MCF 10A (cell line): ENCODE data around the gene TRIM9. TPM values are rescaled to one million over a fixed set of nuclear protein-coding genes. Genes with fewer than 3 reads are reported as not detected.

Experiments
- BruUV-seq: library from RNA; stranded (reverse); fragments of 400-500 nt; replicated peaks from 2 replicates; lab custom pipeline; 2021; lab: Mats Ljungman, UMichigan
- CTCF ChIA-PET: fragments of 300-600 bp; sonication (Branson Sonifier 250); formaldehyde crosslinking; extraction: SDS; loops from one replicate; lab custom pipeline; 2021; ENCODE audit warnings: antibody characterized with exemption, inconsistent platforms; lab: Yijun Ruan, JAX
- POLR2A ChIA-PET: fragments of 300-600, 350-650 bp; sonication (Branson Sonifier 250); formaldehyde crosslinking; extraction: SDS; loops from one replicate; lab custom pipeline; 2020; ENCODE audit warnings: antibody characterized with exemption, inconsistent platforms; lab: Yijun Ruan, JAX
- DNase-seq: peaks from one replicate; pipeline ENCODE4 v3.0.0-alpha.2; 2018; ENCODE audit not compliant: unreplicated experiment
- H3K27ac Mint-ChIP-seq: one replicate; pipeline ENCODE4 v1.8.0; 2022; ENCODE audit warnings: mild to moderate bottlenecking, low read depth, mixed read lengths; ENCODE audit not compliant: unreplicated experiment
- H3K27me3 Mint-ChIP-seq: one replicate; pipeline ENCODE4 v1.8.0; 2022; ENCODE audit warnings: mixed read lengths; ENCODE audit not compliant: insufficient read depth, unreplicated experiment
- H3K36me3 Mint-ChIP-seq: one replicate; pipeline ENCODE4 v1.8.0; 2022; ENCODE audit warnings: mild to moderate bottlenecking, moderate library complexity, mixed read lengths; ENCODE audit not compliant: insufficient read depth, unreplicated experiment
- H3K4me1 Mint-ChIP-seq: one replicate; pipeline ENCODE4 v1.8.0; 2022; ENCODE audit warnings: mixed read lengths; ENCODE audit not compliant: insufficient read depth, unreplicated experiment
- H3K4me3 Mint-ChIP-seq: one replicate; pipeline ENCODE4 v1.8.0; 2022; ENCODE audit warnings: mild to moderate bottlenecking, moderate library complexity, mixed read lengths; ENCODE audit not compliant: unreplicated experiment
- H3K9me3 Mint-ChIP-seq: one replicate; pipeline ENCODE4 v1.8.0; 2022; ENCODE audit warnings: mixed read lengths; ENCODE audit not compliant: unreplicated experiment
- intact Hi-C: fragments of 100-400 bp; cut with micrococcal nuclease; formaldehyde crosslinking; loops from 2 replicates; pipeline ENCODE4 v1.14.1; 2022
- total RNA-seq: library from RNA; stranded (reverse); gene quantifications from 2 replicates; pipeline ENCODE4 v1.2.3, GENCODE V29; 2022
- TF ChIP-seq, protein P1 (sequence below): fragments of 200-600 bp; IDR thresholded peaks from one replicate; pipeline ENCODE4 v1.8.0; 2022; ENCODE audit warnings: antibody characterized with exemption, mild to moderate bottlenecking; ENCODE audit not compliant: unreplicated experiment

TRIM9 gene
- total RNA-seq, 1 experiment from 2014 or later = 0.19 TPM

DNA sequence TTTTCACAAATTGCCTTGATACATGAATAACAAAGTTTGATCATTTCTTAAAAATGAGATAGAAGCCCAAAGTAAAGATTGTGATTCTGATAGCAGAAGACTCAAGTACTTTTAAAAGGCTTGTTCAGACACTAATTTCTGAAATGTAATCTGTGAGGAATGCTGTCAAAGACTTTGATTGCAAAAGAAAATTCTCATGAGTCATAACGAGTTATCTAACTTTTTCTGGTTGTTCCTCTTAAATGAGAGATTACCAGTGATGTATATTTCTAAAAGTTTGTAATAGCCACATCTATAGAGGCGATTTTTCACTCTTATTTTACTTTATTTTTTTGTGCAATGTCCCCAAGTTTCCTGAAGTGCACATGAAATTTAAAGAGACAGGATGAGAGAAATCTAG is 157.6 kb downstream of the TRIM9 start:
- TF ChIP-seq, protein P1, sequence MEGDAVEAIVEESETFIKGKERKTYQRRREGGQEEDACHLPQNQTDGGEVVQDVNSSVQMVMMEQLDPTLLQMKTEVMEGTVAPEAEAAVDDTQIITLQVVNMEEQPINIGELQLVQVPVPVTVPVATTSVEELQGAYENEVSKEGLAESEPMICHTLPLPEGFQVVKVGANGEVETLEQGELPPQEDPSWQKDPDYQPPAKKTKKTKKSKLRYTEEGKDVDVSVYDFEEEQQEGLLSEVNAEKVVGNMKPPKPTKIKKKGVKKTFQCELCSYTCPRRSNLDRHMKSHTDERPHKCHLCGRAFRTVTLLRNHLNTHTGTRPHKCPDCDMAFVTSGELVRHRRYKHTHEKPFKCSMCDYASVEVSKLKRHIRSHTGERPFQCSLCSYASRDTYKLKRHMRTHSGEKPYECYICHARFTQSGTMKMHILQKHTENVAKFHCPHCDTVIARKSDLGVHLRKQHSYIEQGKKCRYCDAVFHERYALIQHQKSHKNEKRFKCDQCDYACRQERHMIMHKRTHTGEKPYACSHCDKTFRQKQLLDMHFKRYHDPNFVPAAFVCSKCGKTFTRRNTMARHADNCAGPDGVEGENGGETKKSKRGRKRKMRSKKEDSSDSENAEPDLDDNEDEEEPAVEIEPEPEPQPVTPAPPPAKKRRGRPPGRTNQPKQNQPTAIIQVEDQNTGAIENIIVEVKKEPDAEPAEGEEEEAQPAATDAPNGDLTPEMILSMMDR = no peak
- CTCF ChIA-PET = interaction anchor here (1.0 to 1.1 kb wide), 2 partner anchors 9 to 282 kb away, joined by 4 read pairs; no protein-coding TSS in a partner anchor

DNA sequence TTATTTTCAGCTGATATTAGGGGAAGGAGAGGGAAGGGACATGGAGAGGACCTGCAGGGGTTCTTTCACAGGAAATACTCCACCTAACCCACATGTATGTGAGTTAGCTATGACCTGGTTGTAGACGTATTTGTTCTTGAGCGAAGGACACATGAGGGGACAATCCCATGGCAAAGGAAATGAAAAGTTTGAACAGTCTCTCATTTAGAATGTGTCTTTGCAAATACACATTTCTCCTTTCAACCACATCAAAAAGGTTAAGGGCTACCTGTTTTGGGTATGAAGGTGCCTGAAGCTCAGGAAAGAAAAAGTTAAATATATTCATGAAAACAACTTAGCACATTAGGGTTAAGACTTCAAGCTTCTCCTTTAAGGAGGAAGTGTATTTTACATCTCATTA is 158.0 kb downstream of the TRIM9 start:
- H3K9me3 Mint-ChIP-seq = no peaks in the 10 kb centered on the region
- BruUV-seq = no TSS peak
- POLR2A ChIA-PET = interaction anchor here (0.6 to 1.8 kb wide), 5 partner anchors 8 to 26 kb away, joined by 3 to 7 read pairs (median 3); no protein-coding TSS in a partner anchor
- intact Hi-C loops = no loop called here
- DNase-seq = no peak
- no peaks in the 10 kb centered on the region for H3K27me3 Mint-ChIP-seq
- H3K36me3 Mint-ChIP-seq = peaks cover 39% of the 10 kb centered on the region
- H3K4me3 Mint-ChIP-seq = no peak overlapping the region
- H3K27ac Mint-ChIP-seq = no peak overlapping the region
- TF ChIP-seq, protein P1 = no peak
- CTCF ChIA-PET = interaction anchor here (0.8 to 1.1 kb wide), 3 partner anchors 9 to 282 kb away, joined by 3 to 4 read pairs (median 4); no protein-coding TSS in a partner anchor
- H3K4me1 Mint-ChIP-seq = peaks cover 30% of the 10 kb centered on the region

More for the DNA sequence above, 157.6 kb downstream of the TRIM9 start:
- Mint-ChIP-seq H3K36me3 (peaks cover 35% of the 10 kb centered on the region), H3K4me3 (no peak overlapping the region), H3K27me3 (no peaks in the 10 kb centered on the region), H3K9me3 (no peaks in the 10 kb centered on the region), H3K4me1 (peaks cover 32% of the 10 kb centered on the region), H3K27ac (no peak overlapping the region)
- no TSS peak for BruUV-seq
- intact Hi-C loops = no loop called here
- DNase-seq = peak; percentile 59
- POLR2A ChIA-PET = interaction anchor here (0.8 to 1.8 kb wide), 4 partner anchors 9 to 26 kb away, joined by 3 to 7 read pairs (median 4); no protein-coding TSS in a partner anchor

DNA sequence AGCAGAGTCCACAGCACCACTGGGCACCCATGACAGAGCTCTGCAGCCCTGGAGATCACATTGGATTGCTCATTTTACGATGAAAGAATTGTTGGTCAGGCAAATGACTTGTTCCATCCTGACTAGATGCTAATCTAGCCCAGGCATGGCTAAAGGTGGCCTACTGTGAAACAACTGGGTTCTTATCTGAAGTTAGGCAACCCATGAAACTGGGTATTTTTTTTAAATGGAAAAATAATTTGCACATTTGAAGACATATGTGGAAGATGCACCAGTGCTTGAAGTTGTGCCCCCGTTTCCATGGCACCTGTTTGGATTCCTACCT is 158.9 kb downstream of the TRIM9 start:
- no peaks in the 10 kb centered on the region for H3K27me3 Mint-ChIP-seq
- no peak overlapping the region for H3K27ac Mint-ChIP-seq
- peaks cover 22% of the 10 kb centered on the region for H3K4me1 Mint-ChIP-seq
- DNase-seq = no peak
- peaks cover 48% of the 10 kb centered on the region for H3K36me3 Mint-ChIP-seq
- intact Hi-C loops = no loop called here
- H3K4me3 Mint-ChIP-seq = no peak overlapping the region
- TF ChIP-seq, protein P1 = no peak
- no TSS peak for BruUV-seq
- no peaks in the 10 kb centered on the region for H3K9me3 Mint-ChIP-seq
- ChIA-PET POLR2A (interaction anchor here (1.8 kb wide), 1 partner anchor 11 kb away, joined by 7 read pairs; no protein-coding TSS in a partner anchor), CTCF (interaction anchor here (0.9 to 1.1 kb wide), 2 partner anchors 9 to 283 kb away, joined by 5 read pairs; partner anchors contain the start of gene PYGL)

DNA sequence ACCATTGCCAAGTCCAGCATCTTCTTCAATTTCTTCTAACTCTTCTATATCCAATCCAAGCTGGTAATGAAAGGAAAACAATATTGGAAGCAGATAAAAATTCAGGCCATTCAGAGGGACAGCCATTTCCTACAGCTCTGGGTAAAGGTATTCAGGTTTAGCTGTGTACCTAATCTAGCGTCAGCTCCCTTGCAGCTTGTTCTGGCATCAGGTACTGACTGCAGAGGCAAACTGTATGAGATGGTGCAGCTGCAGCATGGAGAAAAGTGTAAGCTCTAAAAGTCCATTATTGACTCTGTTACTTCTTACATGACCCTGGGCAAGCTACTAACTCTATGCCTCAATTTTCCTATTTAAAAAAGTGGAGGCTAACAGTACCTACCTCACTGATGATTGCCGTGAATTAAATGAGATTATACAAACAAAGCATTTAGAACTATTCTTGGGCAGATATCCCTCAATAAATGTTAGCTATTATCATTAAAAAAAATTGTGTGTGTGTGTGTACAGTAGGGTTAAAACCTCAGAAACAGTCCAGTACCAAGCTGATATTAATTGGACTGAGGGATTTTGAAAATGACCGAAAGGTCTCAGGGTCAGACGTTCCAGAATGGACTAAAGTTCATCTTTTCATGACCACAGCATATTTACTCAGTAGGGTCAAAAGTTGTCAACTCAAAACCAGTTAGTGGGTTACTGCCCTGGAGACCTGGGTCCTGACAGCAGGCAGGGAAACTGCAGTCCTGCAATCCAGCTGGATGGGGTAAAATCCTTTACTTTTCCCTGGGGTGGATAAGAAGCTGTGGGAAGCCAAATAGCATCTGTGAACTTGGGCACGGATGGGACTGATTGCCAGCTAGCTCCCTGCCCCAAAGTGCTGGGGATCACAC is 159.5 kb downstream of the TRIM9 start:
- Mint-ChIP-seq H3K9me3 (no peaks in the 10 kb centered on the region), H3K27me3 (no peaks in the 10 kb centered on the region), H3K4me1 (peaks cover 16% of the 10 kb centered on the region), H3K27ac (no peak overlapping the region), H3K4me3 (no peak overlapping the region), H3K36me3 (peaks cover 55% of the 10 kb centered on the region)
- TF ChIP-seq, protein P1 = no peak
- intact Hi-C loops = no loop called here
- BruUV-seq = no TSS peak
- DNase-seq = no peak
- ChIA-PET CTCF (interaction anchor here (0.6 to 1.1 kb wide), 4 partner anchors 9 to 1713 kb away, joined by 3 to 5 read pairs (median 4); partner anchors contain the start of gene PYGL), POLR2A (interaction anchor here (0.6 to 1.8 kb wide), 3 partner anchors 8 to 785 kb away, joined by 3 to 7 read pairs (median 3); partner anchors contain the start of gene PYGL)
